ENCODE results near the gene DCD. TPM values are rescaled to one million over a fixed set of nuclear protein-coding genes. Genes with fewer than 3 reads are reported as not detected.

The DCD gene
- total and polyA plus RNA-seq, 2 of the 8 experiments (the other 6 are each of a cell fraction or from before 2014, with no cell fraction given) = not detected

GRCh38 chr12:54683398-54683797 is 35.2 kb upstream of the DCD start:
- Histone ChIP-seq H3K18ac (ENCODE audit: extremely low read depth, low read length) (0 out of 2 replicates have a peak overlapping the region, but pooled peaks have one; percentile 65), H3K4me1 (replicated peaks in 1 of 4; ENCODE audit: control insufficient read depth in 3 of 4, insufficient read depth in 4 of 4, low read length in 3 of 4) (peaks cover 12 to 22% (median 18%) of the 10 kb centered on the region in 4 experiments), H3K27me3 (replicated peaks in 1 of 4; ENCODE audit: control insufficient read depth in 3 of 4, extremely low read depth in 1 of 4, insufficient read depth in 3 of 4, low read length in 3 of 4) (no peaks in the 10 kb centered on the region; a peak in 1 of 7 replicates), H3K4me2 (ENCODE audit: insufficient read depth in 1 of 2, low read depth in 2 of 2, low read length in 2 of 2) (peak overlapping the region; percentile 54 to 61), H4K20me1 (replicated peaks in 1 of 2; ENCODE audit: control insufficient read depth in 1 of 2, insufficient read depth in 2 of 2, low read length in 2 of 2) (no peaks in the 10 kb centered on the region), H3K27ac (ENCODE audit: low read depth, low read length) (no peak overlapping the region), H3K9ac (replicated peaks in 1 of 4; ENCODE audit: extremely low read depth in 1 of 4, low read depth in 3 of 4, low read length in 3 of 4) (no peak overlapping the region), H2BK5ac (ENCODE audit: low read depth, low read length) (peak overlapping the region; percentile 69; the same call in 1 of the 2 replicates), H4K91ac (replicated peaks; ENCODE audit: insufficient read length, low read length) (no peak overlapping the region), H2BK12ac (ENCODE audit: low read depth, low read length) (0 out of 2 replicates have a peak overlapping the region, but pooled peaks have one; percentile 75), H3K9me3 (ENCODE audit: insufficient read depth in 2 of 2, low read depth in 1 of 2, low read length in 1 of 2) (peaks cover 5 to 6% of the 10 kb centered on the region in 2 experiments; a peak in 1 of 4 replicates), H3K36me3 (ENCODE audit: control insufficient read depth in 2 of 4, insufficient read depth in 4 of 4, low read length in 3 of 4) (no peaks in the 10 kb centered on the region; a peak in 1 of 8 replicates), H3K23ac (ENCODE audit: insufficient read length) (no peak overlapping the region), H2BK15ac (ENCODE audit: low read length) (no peak overlapping the region), H2BK120ac (replicated peaks; ENCODE audit: low read depth, low read length) (no peak overlapping the region), H4K5ac (ENCODE audit: insufficient read length, low read depth, low read length) (no peak overlapping the region), H2AFZ (ENCODE audit: low read length) (no peak overlapping the region), H3K23me2 (ENCODE audit: low read depth, low read length) (peaks cover 2% of the 10 kb centered on the region; the same call in 1 of the 2 replicates), H3K79me1 (ENCODE audit: low read depth, low read length) (no peaks in the 10 kb centered on the region), H3K79me2 (ENCODE audit: control insufficient read depth in 1 of 2, insufficient read depth in 2 of 2, low read length in 2 of 2) (no peaks in the 10 kb centered on the region), H3K4ac (replicated peaks; ENCODE audit: insufficient read length, low read depth, low read length) (no peak overlapping the region), H4K8ac (ENCODE audit: extremely low read depth, insufficient read depth, low read length) (no peak overlapping the region), H2AK5ac (ENCODE audit: low read depth, low read length) (no peak overlapping the region), H3K56ac (replicated peaks; ENCODE audit: insufficient read length, low read depth, low read length) (no peak overlapping the region), H3K4me3 (ENCODE audit: extremely low read depth in 1 of 4, insufficient read depth in 2 of 4, low read depth in 3 of 4, low read length in 4 of 4) (peak overlapping the region in 1 of 4 experiments; percentile 25; a peak in 1 of 8 replicates), H2BK20ac (ENCODE audit: low read length) (0 out of 2 replicates have a peak overlapping the region, but pooled peaks have one; percentile 64), H3K14ac (ENCODE audit: insufficient read length) (no peak overlapping the region)
- POLR2A ChIA-PET (ENCODE audit: partially characterized antibody) = no interaction called here
- FAIRE-seq (peak; percentile 86), DNase-seq (ENCODE audit: low read depth in 1 of 2, low spot score in 2 of 2) (peak in 1 of 2 experiments; percentile 46)
- WGBS, 2 experiments (ENCODE audit: extremely low coverage in 1 of 2, insufficient coverage in 1 of 2, insufficient read length in 1 of 2, insufficient replicate concordance in 2 of 2, low coverage in 1 of 2, low lambda C conversion rate in 2 of 2, missing lambda C conversion rate in 1 of 2) = 5% methylated on average over 2 of the region's 2 CpGs; no CpG with 5 or more reads in 1 of the 2 experiments
- CTCF ChIA-PET (ENCODE audit: partially characterized antibody) = interaction anchor here (0.7 to 7.4 kb wide), 8 partner anchors 8 to 385 kb away, joined by 3 to 88 read pairs (median 4); no protein-coding TSS in a partner anchor
- TF ChIP-seq TBP (IDR thresholded peaks at IDR 0.05; ENCODE audit: low read depth, low read length) = no peak
- TF ChIP-seq KDM5A (IDR thresholded peaks at IDR 0.05; ENCODE audit: low read length) = no peak
- no peak for TF ChIP-seq RXRA (IDR thresholded peaks at IDR 0.05; ENCODE audit: insufficient read depth, low read depth, low read length)
- no peak for TF ChIP-seq FOSL1 (IDR thresholded peaks at IDR 0.05; ENCODE audit: insufficient read depth, low read depth, low read length)
- no peak for TF ChIP-seq CREB1 (IDR thresholded peaks at IDR 0.05)
- no peak for TF ChIP-seq ATF2 (IDR thresholded peaks at IDR 0.05; ENCODE audit: low read length)
- TF ChIP-seq HDAC2 (IDR thresholded peaks at IDR 0.05; ENCODE audit: borderline replicate concordance in 1 of 2, low read depth in 2 of 2, low read length in 2 of 2) = peak; percentile 13 to 56; a peak in 1 of 4 replicates
- no peak for TF ChIP-seq CHD2 (IDR thresholded peaks at IDR 0.05; ENCODE audit: low read length)
- no peak for TF ChIP-seq SAP30 (IDR thresholded peaks at IDR 0.05; ENCODE audit: insufficient read depth, insufficient replicate concordance, low read length)
